Adipocyte (in vitro differentiated cells): Measurements from ENCODE around the gene FAM47E.

ENCODE experiments used
- DNase-seq: peaks from one replicate; pipeline ENCODE4 v3.0.0-alpha.2; 2015; ENCODE audit warnings: low read depth
- H3K27me3 ChIP-seq: replicated peaks from 2 replicates; pipeline ENCODE4 v1.7.0; 2013; ENCODE audit warnings: mild to moderate bottlenecking, low read length, moderate library complexity; ENCODE audit not compliant: control insufficient read depth, insufficient read depth
- H3K36me3 ChIP-seq: 2 replicates; pipeline ENCODE4 v1.7.0; 2013; ENCODE audit warnings: low read length, mild to moderate bottlenecking, moderate library complexity; ENCODE audit not compliant: control insufficient read depth, insufficient read depth, severe bottlenecking
- H3K4me1 ChIP-seq: 2 replicates; pipeline ENCODE4 v1.7.0; 2013; ENCODE audit warnings: mild to moderate bottlenecking, low read length, moderate library complexity; ENCODE audit not compliant: control insufficient read depth, insufficient read depth
- H3K4me3 ChIP-seq: 2 replicates; pipeline ENCODE4 v1.7.0; 2013; ENCODE audit warnings: mild to moderate bottlenecking, low read length, moderate library complexity
- H3K9ac ChIP-seq: 2 replicates; pipeline ENCODE4 v1.7.0; 2013; ENCODE audit warnings: mild to moderate bottlenecking, low read length, moderate library complexity
- H3K9me3 ChIP-seq: 2 replicates; pipeline ENCODE4 v1.7.0; 2013; ENCODE audit warnings: mild to moderate bottlenecking, low read length, moderate library complexity; ENCODE audit not compliant: control insufficient read depth

The FAM47E gene

DNA sequence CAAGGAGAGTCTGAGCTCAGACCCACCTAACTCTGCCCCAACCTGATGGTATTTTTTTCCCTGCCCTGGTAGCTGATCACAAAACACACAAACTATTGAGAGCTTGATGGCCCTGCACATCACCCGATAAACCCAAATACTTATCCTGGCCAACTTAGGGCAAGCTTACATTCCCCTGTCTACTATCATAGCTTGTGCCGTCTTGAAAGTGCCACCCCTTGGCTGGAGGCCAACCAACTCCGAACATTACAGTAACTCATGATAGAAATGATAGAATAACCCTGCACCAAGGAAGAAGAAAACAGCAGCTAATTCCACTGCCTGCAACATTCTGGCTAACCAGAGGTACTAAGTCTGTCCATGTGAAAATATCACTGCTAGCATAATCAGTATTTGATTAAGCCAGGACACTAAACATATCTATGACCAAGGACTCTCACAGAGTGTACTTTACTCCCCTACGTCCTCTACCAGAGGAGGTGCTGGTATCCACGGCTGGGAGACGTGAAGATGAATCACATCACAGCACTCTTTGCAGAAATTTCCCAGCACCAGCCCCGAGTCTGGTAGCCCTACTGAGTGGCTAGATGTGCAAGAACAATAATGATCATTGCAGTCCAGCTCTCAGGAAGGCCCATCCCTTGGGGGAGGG lies 63.9 kb downstream of the FAM47E start:
- H3K9ac ChIP-seq: no peak overlapping the region
- peaks cover 11% of the 10 kb centered on the region for H3K4me1 ChIP-seq
- H3K27me3 ChIP-seq: no peaks in the 10 kb centered on the region
- DNase-seq: no peak
- no peak overlapping the region for H3K4me3 ChIP-seq
- H3K9me3 ChIP-seq: peaks cover 35% of the 10 kb centered on the region
- peaks cover 9% of the 10 kb centered on the region for H3K36me3 ChIP-seq

DNA sequence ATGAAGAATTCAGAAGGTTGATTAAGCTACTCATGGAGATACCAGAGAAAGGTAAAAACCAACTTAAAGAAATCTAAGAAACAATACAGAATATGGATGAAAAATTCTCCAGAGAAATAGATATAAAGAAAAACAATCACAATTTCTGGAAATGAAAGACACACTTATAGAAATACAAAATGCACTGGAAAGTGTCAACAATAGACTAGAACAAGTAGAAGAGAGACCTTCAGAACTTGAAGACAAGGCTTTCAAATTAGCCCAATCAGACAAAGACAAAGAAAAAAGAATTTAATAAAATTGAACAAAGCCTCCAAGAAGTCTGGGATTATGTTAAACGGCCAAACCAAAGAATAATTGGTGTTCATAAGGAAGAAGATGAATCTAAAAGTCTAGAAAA lies 64.6 kb downstream of the FAM47E start:
- Histone ChIP-seq H3K4me1 (peaks cover 11% of the 10 kb centered on the region), H3K27me3 (no peaks in the 10 kb centered on the region), H3K4me3 (no peak overlapping the region), H3K36me3 (peaks cover 2% of the 10 kb centered on the region), H3K9ac (no peak overlapping the region), H3K9me3 (peaks cover 38% of the 10 kb centered on the region)
- no peak for DNase-seq

DNA sequence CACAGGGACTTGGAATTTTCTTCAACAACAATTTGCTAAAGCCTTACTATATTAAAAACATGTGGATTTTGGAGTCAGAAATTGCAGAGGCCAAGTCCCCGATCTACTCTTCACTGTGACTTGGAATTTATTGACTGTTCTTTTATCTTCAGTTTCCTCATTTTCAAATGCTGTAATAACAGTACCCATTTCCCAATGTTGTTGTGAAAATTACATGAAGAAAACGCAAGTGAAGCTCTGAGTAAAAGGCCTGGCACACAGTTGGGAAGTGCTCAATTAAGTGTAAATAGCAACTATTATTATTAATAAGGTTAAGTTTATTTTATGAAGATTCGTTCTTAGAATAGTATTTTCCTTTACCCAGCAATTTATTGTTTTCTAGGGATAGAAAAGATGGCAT lies 70.7 kb downstream of the FAM47E start:
- H3K4me3 ChIP-seq: no peak overlapping the region
- DNase-seq: no peak

DNA sequence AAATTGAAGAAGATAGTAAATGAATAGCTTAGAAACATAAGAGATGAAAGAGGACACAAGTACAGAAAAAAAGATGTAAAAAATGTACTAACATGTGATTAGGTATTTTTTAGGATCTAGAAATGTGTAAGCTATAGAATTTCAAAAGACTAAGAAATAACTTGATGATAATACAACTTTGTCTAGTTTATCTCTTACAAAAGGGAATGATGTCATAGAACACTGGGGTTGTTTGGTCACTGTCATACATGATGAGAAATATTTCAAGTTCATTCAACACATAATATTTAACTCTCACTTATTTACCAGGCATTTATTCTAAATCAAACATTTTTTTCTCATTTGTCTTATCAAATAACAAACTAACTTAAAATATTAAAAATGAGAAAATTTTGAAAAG lies 73.6 kb downstream of the FAM47E start:
- Histone ChIP-seq H3K4me1 (no peaks in the 10 kb centered on the region), H3K9ac (no peak overlapping the region), H3K4me3 (no peak overlapping the region), H3K36me3 (no peaks in the 10 kb centered on the region), H3K9me3 (peaks cover 57% of the 10 kb centered on the region), H3K27me3 (no peaks in the 10 kb centered on the region)
- DNase-seq: no peak

More for the DNA sequence above, 70.7 kb downstream of the FAM47E start:
- no peaks in the 10 kb centered on the region for H3K4me1 ChIP-seq
- H3K36me3 ChIP-seq: no peaks in the 10 kb centered on the region
- H3K9ac ChIP-seq: no peak overlapping the region
- no peaks in the 10 kb centered on the region for H3K27me3 ChIP-seq
- peaks cover 58% of the 10 kb centered on the region for H3K9me3 ChIP-seq

DNA sequence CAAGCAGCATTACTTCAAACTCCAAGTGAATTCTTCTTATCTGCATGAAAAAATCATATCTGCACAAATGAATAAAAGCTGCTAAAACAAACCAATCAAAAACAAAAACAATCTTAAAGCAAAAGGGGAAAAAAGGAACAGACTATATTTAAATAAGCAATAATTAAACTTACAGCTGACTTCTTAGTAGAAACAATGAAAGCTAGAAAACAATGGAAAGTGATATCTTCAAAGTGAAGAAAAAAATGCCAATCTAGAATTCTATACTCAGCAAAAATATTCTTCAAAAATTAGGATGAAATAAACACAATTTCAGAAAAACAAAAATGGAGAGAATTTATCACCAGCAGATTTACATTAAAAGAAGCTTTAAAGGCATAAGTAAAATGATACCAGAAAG lies 75.0 kb downstream of the FAM47E start:
- DNase-seq: no peak
- H3K9me3 ChIP-seq: peaks cover 51% of the 10 kb centered on the region
- no peaks in the 10 kb centered on the region for H3K4me1 ChIP-seq

More for the DNA sequence above, 75.0 kb downstream of the FAM47E start:
- H3K9ac ChIP-seq: no peak overlapping the region
- H3K4me3 ChIP-seq: no peak overlapping the region
- H3K36me3 ChIP-seq: no peaks in the 10 kb centered on the region
- H3K27me3 ChIP-seq: no peaks in the 10 kb centered on the region
